Uterus (tissue), 2 donors: ENCODE measurements around the gene ADGRL2.

Experiments used
- POLR2A ChIP-seq, 2 donors: fragments of 450-650 bp; IDR thresholded peaks; one replicate each; pipeline ENCODE4 v1.6.1; 2016; ENCODE audit warnings: antibody characterized with exemption in 2 of 2, mild to moderate bottlenecking in 1 of 2, moderate library complexity in 1 of 2
- TF ChIP-seq, protein P1 (sequence below), 4 experiments: fragments of 200-600 bp in 2 of 4; fragments of 450-650 bp in 2 of 4; sonication (generic) in 2 of 4; IDR thresholded peaks; one replicate each; pipeline ENCODE4 v1.5.1; 2016 to 2019; ENCODE audit warnings: antibody characterized with exemption in 4 of 4, mild to moderate bottlenecking in 2 of 4, moderate library complexity in 1 of 4

DNA sequence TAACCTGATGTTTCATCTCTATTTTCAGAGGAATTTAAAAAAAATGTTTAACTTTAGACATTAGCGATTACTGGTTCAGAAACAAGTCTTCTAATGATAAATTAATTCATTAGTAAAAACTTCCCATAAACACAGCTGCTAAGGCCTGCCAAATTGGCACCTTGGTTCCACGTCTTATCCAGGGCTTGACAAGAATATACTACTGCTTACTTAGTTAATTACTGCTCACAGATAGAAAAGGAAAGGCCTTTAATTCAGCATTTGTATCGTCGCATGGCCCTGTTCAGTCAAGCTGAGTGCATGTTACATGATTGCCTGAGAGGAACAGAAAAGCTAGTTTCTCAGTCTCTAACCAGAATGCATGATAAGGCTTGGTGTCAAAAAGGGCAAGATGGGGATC lies 84.6 kb downstream of the ADGRL2 start:
- TF ChIP-seq, protein P1, sequence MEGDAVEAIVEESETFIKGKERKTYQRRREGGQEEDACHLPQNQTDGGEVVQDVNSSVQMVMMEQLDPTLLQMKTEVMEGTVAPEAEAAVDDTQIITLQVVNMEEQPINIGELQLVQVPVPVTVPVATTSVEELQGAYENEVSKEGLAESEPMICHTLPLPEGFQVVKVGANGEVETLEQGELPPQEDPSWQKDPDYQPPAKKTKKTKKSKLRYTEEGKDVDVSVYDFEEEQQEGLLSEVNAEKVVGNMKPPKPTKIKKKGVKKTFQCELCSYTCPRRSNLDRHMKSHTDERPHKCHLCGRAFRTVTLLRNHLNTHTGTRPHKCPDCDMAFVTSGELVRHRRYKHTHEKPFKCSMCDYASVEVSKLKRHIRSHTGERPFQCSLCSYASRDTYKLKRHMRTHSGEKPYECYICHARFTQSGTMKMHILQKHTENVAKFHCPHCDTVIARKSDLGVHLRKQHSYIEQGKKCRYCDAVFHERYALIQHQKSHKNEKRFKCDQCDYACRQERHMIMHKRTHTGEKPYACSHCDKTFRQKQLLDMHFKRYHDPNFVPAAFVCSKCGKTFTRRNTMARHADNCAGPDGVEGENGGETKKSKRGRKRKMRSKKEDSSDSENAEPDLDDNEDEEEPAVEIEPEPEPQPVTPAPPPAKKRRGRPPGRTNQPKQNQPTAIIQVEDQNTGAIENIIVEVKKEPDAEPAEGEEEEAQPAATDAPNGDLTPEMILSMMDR (IDR thresholded peaks at IDR 0.05): no peak
- TF ChIP-seq POLR2A (IDR thresholded peaks at IDR 0.05): no peak
